Measurements from ENCODE around the gene RPS6KA2. TPM values are rescaled to one million over a fixed set of nuclear protein-coding genes. Genes with fewer than 3 reads are reported as not detected.
A peak's percentile ranks its signal among the peaks of the same experiment; 100 is the strongest.

RPS6KA2 gene
- total RNA-seq, 1 donor from 2014 or later = 37.5 TPM

DNA sequence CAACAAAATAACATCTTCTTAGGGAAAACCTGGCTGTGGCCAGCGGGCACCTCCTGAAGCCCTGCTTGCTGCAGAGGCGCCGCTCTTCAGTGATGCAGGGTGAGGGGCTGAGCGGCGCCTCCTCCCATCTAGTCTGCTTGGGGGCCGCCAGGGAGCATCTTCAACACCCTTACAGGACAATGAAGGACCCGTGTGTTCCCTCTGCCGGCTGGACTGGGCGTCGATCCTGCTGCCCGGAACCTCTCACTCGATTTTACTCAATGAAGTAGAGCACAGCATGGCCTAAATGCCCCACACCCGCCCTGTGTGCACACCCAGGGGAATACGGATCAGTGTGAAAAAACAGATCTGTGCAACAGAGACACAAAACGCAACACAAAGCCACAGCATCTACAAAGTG, 215.8 kb downstream of the RPS6KA2 start:
- no peak for DNase-seq (ENCODE audit: low spot score, unreplicated experiment)
- H3K36me3 Mint-ChIP-seq (ENCODE audit: insufficient read depth) = peaks cover 8% of the 10 kb centered on the region
- no peaks in the 10 kb centered on the region for H3K9me3 Mint-ChIP-seq (ENCODE audit: low read depth)
- H3K4me3 Mint-ChIP-seq (ENCODE audit: low read depth) = no peak overlapping the region
- TF ChIP-seq CTCF (IDR thresholded peaks at IDR 0.05; ENCODE audit: unreplicated experiment) = no peak
- peaks cover 11% of the 10 kb centered on the region for H3K4me1 Mint-ChIP-seq (ENCODE audit: low read depth)
- no peaks in the 10 kb centered on the region for H3K27me3 Mint-ChIP-seq
- no peak overlapping the region for H3K27ac Mint-ChIP-seq

- Mint-ChIP-seq H3K27me3 (no peaks in the 10 kb centered on the region), H3K27ac (no peak overlapping the region)
- no peak for TF ChIP-seq CTCF (IDR thresholded peaks at IDR 0.05; ENCODE audit: unreplicated experiment)
Observed at GRCh38 chr6:166410426-166410935, 216.6 kb downstream of the RPS6KA2 start.

DNA sequence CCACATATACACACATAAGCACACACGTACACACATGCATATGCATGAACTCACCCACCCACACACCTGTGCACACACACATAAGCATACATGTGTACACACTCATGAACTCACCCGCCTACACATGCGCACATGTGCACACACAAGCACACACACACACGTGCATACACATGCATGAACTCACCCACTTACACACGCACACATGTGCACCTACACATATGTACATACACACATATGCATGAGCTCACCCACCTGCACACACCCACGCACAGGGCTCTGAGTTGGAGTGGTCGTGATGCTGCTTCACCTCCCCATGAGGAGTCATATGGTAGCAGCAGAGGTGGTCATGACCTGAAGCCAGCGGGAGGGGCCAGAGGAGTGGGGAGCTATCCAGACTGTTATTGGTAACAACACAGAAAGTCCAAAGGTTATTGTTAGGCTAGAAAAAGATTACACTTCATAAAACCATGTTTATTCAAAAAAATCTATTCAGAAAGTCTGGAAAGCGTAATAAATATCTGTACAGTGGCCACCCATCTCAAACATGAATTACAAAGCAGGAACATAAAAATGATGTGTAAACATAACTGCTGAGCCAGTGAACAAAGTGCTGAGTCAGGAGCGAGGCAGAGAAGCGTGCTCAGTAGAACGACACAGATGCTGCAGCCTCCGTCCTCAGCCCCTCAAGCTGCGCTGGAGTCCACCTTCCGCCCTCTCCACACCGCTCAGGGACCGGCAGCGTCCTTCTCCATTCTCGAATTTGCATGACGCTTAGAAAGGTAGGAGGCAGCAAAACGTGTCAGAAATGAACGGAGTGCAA, 217.9 kb downstream of the RPS6KA2 start:
- Mint-ChIP-seq H3K27ac (peak overlapping the region; percentile 36), H3K27me3 (no peaks in the 10 kb centered on the region), H3K4me3 (ENCODE audit: low read depth) (no peak overlapping the region), H3K9me3 (ENCODE audit: low read depth) (no peaks in the 10 kb centered on the region), H3K4me1 (ENCODE audit: low read depth) (peaks cover 11% of the 10 kb centered on the region), H3K36me3 (ENCODE audit: insufficient read depth) (peaks cover 4% of the 10 kb centered on the region)
- TF ChIP-seq CTCF (IDR thresholded peaks at IDR 0.05; ENCODE audit: unreplicated experiment) = no peak
- DNase-seq (ENCODE audit: low spot score, unreplicated experiment) = no peak

More at GRCh38 chr6:166410426-166410935, 216.6 kb downstream of the RPS6KA2 start:
- no peak for DNase-seq (ENCODE audit: low spot score, unreplicated experiment)
- peaks cover 7% of the 10 kb centered on the region for H3K36me3 Mint-ChIP-seq (ENCODE audit: insufficient read depth)
- no peaks in the 10 kb centered on the region for H3K9me3 Mint-ChIP-seq (ENCODE audit: low read depth)
- no peak overlapping the region for H3K4me3 Mint-ChIP-seq (ENCODE audit: low read depth)
- H3K4me1 Mint-ChIP-seq (ENCODE audit: low read depth) = peaks cover 11% of the 10 kb centered on the region

DNA sequence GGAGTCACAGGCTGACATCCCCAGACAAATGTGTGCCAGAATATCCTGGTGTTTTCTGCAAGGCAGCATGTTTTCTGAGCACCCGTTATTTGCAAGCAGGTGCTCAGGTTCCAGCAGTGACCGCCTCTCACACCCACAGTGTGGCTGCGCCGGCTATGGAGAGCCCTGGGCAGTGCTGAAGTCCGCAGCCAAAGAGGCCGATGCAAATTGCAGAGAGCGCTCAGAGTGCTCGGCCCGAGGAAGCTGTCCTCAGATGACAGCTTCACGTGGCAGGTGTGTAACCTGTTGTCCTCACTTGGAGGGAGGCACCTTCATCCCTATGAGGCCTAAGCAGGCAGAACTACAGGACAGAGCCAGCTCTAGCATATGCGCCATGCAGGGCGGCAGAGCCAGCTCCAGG, 220.9 kb downstream of the RPS6KA2 start:
- no peaks in the 10 kb centered on the region for H3K27me3 Mint-ChIP-seq
- no peak for TF ChIP-seq CTCF (IDR thresholded peaks at IDR 0.05; ENCODE audit: unreplicated experiment)
- no peak overlapping the region for H3K4me3 Mint-ChIP-seq (ENCODE audit: low read depth)
- peaks cover 11% of the 10 kb centered on the region for H3K4me1 Mint-ChIP-seq (ENCODE audit: low read depth)
- no peak overlapping the region for H3K27ac Mint-ChIP-seq
- H3K36me3 Mint-ChIP-seq (ENCODE audit: insufficient read depth) = peaks cover 1% of the 10 kb centered on the region
- no peaks in the 10 kb centered on the region for H3K9me3 Mint-ChIP-seq (ENCODE audit: low read depth)
- no peak for DNase-seq (ENCODE audit: low spot score, unreplicated experiment)

DNA sequence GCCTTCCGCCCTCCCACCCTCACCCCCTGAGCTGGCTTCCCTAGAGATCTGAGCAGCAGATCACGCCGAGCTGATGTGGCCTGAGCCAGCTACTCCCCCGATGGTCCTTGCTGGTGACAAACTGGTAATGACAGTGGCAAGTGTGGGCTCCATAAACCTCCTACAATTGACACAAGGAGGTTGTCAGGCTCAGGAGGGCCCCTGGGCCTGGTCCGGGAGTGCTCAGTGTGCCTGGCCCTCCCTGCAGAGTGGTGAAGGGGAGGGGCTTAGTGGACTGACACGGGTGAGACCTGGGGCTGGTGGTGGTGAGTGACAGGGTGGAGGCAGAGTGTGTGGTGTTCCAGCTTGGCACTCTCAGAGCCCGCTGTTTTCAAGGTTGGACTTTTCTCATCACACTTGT, 221.7 kb downstream of the RPS6KA2 start:
- H3K4me1 Mint-ChIP-seq (ENCODE audit: low read depth) = peaks cover 11% of the 10 kb centered on the region
- no peak overlapping the region for H3K27ac Mint-ChIP-seq
- H3K27me3 Mint-ChIP-seq = no peaks in the 10 kb centered on the region
- H3K9me3 Mint-ChIP-seq (ENCODE audit: low read depth) = no peaks in the 10 kb centered on the region
- DNase-seq (ENCODE audit: low spot score, unreplicated experiment) = no peak
- H3K36me3 Mint-ChIP-seq (ENCODE audit: insufficient read depth) = peaks cover 1% of the 10 kb centered on the region
- H3K4me3 Mint-ChIP-seq (ENCODE audit: low read depth) = no peak overlapping the region
- no peak for TF ChIP-seq CTCF (IDR thresholded peaks at IDR 0.05; ENCODE audit: unreplicated experiment)
